Activated CD4-positive, CD25-positive, alpha-beta regulatory T cell treated with anti-CD3 and anti-CD28 coated beads, Interleukin-2, amount 50 U/mL, for 16 hours (primary cell): Measurements from ENCODE around the gene CNIH2.
"Not testable (repeated sequence)": the region's sequence is repeated elsewhere in the genome, so short reads cannot be mapped to it uniquely, and the experiment has no call there.

Experiments
- DNase-seq: peaks from one replicate; pipeline ENCODE4 v3.0.0-alpha.2; 2020; ENCODE audit warnings: low read depth, low spot score

CNIH2 gene

DNA sequence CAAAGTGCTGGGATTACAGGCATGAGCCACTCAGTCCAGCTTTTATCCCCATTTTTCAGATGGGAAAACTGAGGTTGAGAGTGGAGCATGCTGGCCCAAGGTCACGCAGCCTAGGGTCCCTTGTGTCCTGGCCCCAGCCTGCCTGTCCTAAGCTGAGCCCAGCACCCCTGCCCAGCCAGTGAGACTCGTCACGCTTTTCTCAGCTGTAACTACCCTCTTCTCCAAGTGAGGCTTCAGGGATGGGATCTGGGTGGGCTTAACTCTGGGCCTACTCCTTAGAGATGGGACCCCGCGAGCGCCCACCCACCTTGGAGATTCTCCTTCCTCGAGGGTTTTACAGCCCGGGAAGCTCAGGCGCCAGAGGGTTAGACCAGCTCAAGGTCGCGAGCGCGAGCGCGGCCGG lies 13.3 kb downstream of the CNIH2 start:
- no peak for DNase-seq

- no peak for DNase-seq
Observed at GRCh38 chr11:66291706-66292542, 13.9 kb downstream of the CNIH2 start, which contains the start of gene TMEM151A. Gene TMEM151A (plus strand): TSS chr11:66291894. CDS start chr11:66292014, 120 bp downstream.

GRCh38 chr11:66292543-66293332 lies 14.8 kb downstream of the CNIH2 start:
- no peak for DNase-seq

DNA sequence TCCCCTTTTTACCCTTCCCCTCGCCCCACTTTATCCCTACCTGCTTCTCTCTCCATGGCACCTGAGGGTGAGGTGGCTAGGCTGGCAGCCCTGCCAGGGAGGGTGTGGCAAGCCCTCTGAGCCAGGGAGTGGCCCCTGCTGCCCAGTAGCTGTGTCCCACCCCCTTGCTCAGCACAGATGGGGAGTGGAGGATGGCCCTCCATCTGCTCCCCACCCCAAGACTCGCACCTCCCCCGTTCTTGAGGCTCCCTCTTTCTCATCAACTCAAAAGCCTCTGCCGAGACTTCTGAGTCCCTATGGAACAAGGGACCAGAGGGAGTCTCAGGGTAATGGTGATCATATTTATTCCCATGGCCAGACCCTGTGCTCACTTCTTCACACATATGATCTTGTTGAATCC lies 15.4 kb downstream of the CNIH2 start:
- DNase-seq, result no peak

DNA sequence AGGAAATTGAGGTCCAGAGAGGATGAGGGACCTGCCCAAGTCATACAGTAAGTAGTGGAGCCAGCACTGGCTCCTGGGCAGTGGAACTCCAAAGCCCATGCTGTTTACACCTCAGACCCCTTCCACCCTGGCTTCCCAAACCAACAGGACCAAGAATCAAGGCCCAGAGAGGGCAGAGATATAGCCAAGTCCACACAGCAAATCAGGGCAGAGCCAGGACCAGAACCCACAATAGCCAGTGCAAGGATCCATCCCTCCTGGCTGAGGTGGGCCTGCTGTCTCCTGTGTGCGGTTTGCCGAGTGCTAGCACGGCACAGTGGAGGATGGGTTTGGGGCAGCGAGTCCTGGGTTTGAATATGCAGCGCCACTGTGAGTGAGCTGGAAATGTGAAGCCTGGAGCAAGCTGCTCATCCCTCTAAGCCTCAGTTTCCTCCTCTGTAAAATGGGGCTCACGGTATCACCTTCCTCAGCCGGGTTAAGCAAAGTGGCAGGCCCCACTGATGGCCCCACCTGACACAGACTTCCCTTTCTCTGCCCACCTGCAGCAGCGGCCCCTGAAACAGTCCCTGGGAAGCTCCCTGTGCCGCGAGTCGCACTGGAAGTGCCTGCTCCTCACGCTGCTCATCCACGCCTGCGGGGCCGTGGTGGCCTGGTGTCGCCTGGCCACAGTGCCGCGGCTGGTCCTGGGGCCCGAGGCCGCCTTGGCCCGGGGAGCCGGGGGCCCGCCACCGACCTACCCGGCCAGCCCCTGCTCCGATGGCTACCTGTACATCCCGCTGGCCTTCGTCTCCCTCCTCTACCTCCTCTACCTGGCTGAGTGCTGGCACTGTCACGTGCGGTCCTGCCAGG lies 16.0 kb downstream of the CNIH2 start:
- no peak for DNase-seq

DNA sequence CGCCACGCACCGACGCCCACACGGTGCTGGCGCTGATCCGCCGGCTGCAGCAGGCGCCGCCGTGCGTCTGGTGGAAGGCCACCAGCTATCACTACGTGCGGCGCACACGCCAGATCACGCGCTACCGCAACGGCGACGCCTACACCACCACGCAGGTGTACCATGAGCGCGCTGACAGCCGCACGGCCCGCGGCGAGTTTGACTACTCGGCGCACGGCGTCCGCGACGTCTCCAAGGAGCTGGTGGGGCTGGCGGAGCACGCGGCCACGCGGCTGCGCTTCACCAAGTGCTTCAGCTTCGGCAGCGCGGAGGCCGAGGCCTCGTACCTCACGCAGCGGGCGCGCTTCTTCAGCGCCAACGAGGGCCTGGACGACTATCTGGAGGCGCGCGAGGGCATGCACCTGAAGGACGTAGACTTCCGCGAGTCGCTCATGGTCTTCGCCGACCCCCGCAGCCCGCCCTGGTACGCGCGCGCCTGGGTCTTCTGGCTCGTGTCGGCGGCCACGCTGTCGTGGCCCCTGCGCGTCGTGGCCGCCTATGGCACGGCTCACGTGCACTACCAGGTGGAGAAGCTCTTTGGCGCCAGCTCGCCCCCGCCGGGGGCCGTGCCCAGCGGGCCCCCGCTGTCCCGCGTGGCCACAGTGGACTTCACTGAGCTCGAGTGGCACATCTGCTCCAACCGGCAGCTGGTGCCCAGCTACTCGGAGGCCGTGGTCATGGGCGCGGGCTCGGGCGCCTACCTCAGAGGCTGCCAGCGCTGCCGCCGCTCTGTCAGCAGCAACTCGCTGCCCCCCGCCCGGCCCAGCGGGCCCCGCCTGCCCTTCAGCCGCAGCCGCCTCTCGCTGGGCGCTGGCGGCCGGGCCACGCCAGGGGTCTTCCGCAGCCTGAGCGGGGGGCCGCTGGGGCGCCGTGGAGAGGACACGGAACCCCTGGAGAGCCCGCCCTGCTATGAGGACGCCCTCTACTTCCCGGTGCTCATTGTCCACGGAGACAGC lies 16.9 kb downstream of the CNIH2 start:
- no peak for DNase-seq

GRCh38 chr11:66297610-66298009 lies 19.6 kb downstream of the CNIH2 start:
- no peak for DNase-seq

DNA sequence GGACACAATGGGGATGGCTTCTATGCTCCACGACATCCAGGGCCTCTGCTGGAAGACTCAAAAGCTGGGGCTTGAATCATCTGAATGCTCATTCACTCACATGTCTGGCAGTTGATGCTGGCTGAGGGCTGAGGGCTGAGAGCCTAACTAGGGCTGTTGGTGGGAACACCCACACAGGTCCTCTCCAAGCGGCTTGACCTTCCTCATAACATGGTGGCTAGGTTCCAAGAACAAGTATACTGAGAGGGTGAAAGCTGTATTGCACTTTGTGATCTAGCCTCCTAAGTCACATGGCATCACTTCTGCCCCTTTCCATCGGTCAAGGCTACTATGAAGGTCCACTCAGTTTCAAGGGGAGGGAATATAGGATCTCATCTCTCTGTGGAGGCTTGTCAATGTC lies 21.2 kb downstream of the CNIH2 start:
- DNase-seq, result no peak

DNA sequence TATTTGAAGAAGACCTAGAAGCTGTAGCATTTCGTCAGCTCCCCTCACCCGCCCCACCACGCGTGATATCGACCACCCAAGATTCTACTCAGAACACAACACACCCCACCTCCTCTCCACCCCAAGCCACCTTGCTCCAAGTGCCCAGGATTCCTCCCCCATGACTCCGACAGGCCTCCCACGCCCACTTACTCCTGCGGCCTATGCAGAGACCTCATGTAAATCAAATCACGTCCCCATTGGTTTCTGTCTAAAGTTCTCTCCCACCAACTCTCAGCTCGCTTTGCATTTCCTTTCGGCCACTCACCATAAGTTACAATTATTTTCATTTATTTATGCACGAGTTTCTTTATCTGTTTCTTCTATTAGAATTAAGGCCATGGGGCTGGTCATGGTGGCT lies 24.7 kb downstream of the CNIH2 start:
- no peak for DNase-seq

GRCh38 chr11:66309475-66309874 lies 31.5 kb downstream of the CNIH2 start:
- no peak for DNase-seq

- no peak for DNase-seq
Observed at GRCh38 chr11:66310324-66310723, 32.3 kb downstream of the CNIH2 start.

GRCh38 chr11:66310803-66311440 lies 32.9 kb downstream of the CNIH2 start:
- DNase-seq, result not testable (repeated sequence)

DNA sequence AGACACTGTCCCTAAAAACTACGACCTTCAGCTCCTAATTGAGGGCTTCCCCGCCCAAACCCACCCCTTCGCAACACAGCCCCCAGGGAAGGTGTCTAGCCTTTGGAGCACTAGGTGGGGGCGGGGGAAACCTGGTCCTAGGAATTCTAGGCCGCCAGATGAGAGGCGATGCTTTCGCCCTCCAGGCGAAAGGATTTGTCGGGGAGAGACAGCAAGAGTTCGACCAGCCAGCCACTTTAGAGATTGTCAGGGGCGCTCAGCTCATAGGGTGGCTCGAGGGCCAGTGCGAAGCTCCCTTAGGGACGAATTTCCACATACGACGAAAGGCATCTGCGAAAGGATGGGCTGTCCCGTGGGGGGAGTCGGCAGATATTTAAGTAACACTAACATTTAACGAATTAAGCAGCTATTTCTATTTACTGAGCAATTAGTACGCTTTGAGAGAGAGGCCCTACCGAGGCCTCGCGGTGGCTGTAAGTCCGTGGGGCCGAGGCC lies 33.5 kb downstream of the CNIH2 start:
- DNase-seq, result no peak

DNA sequence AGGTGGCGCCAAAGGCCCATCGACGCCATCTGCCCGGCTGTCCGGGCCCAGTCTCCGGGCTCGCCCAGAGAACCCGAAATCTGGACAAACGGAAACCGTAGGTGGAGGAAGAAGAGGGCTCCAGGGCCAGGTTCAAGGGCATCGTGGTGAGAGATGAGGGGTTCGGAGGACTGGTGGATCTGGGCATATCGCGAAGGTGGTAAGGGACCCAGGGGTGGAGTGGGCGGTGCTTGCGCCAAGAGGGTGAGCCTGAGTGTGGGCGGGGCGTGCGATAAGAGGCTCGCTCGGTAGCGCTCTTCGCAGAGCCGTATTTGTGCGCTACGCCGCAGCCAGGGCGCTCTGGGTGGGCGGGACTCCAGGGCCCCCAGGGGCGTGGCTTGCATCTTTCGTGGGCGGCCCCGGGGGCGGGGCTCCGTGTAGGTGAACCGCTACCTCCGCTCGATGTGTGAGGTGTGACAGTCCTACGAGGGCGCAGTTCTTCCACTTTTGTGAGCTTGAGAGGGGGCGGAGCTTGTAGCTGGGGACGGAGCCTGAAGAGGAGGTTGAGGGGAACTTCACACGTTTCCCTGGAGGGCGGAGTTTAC lies 34.1 kb downstream of the CNIH2 start:
- DNase-seq, result peak; percentile 96

- peak; percentile 94 for DNase-seq
Observed at GRCh38 chr11:66312549-66313320, 34.8 kb downstream of the CNIH2 start.

GRCh38 chr11:66313321-66314185 lies 35.6 kb downstream of the CNIH2 start:
- DNase-seq, result no peak

GRCh38 chr11:66314186-66314501 lies 36.2 kb downstream of the CNIH2 start:
- no peak for DNase-seq
